HG03139 (cell line): ENCODE measurements around the gene NDUFA7.
"Not testable (repeated sequence)": the region's sequence is repeated elsewhere in the genome, so short reads cannot be mapped to it uniquely, and the experiment has no call there.

ENCODE experiments used
- ATAC-seq: cut with Tn5 transposase; IDR thresholded peaks from one replicate; pipeline ENCODE4 v1.9.1; 2021; ENCODE audit not compliant: unreplicated experiment

The NDUFA7 gene

DNA sequence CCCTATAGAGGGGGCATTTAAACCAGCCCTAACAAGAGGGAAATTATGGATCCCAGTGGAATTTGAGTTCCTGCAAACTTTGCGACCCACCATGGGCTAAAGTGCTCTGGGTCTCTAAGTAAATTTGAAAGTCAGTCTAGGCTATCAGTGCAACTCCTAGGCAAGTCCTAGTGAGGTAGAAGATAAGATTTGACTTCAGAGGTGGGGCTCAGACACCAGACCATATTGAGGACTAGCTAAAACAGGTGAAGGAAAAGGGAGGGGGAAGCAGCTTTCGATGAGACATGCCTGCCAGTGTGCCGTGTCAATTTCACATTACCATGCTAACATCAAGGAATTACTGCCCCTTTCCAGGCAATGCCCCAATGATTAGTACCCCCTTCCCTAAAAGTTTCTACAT is 51.5 kb downstream of the NDUFA7 start:
- ATAC-seq = no peak

DNA sequence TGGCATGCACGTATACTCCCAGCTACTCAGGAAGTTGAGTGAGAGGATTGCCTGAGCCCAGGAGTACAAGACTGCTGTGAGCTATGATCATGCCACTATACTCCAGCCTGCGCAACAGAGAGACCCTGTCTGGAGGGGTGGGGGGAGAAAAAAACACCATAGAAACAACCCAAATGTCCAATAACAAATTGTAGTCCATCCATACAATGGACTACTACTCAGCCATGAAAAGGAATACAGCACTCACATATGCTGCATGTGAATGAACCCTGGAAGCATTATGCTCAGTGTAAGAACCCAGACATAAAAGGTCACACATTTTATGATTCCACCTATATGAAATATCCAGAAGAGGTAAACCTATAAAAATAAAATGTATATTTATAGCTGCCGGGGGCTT is 55.3 kb downstream of the NDUFA7 start:
- no peak for ATAC-seq

GRCh38 chr19:8264248-8264647 is 56.9 kb downstream of the NDUFA7 start:
- not testable (repeated sequence) for ATAC-seq

- ATAC-seq = no peak
Observed at GRCh38 chr19:8262431-8262830, 58.7 kb downstream of the NDUFA7 start.

DNA sequence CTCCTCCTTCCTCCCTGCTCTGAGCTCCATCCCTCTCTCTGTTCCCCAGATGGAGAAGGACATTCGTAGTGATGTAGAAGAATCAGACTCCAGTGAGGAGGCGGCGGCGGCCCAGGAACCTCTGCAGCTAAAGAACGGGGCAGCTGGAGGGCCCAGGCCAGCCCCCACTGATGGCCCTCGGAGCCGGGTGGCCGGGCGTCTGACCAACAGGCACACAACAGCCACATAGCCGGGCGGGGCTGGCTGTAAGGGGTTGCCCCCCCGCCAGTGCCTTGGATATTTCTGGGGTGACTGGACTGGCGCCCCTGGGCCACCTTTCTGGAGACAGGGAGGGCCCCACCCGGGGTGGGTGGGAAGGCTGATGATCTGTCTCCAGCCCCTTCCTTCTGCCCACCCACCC is 59.3 kb downstream of the NDUFA7 start:
- ATAC-seq = no peak

DNA sequence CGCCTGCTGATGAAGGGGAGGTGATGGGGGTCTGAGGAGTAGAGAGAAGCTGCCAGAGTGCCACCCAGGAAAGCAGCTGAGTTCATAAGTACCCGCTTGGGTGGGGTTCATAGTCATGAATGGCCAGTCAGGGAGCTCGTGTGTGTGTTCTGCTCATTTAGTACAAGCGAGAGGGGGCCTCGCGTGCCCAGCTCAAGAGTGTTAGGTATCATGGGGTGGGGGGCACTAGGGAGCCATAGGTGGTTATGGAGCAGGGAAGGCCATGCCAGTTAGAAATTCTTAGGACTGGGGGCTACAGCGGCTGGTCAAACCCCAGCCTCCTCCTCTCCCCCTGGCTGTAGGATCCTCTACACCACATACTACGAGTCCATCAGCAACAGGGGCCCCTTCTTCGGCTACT is 59.8 kb downstream of the NDUFA7 start:
- no peak for ATAC-seq
